ENCODE results near the gene GPR35. TPM values are rescaled to one million over a fixed set of nuclear protein-coding genes. Genes with fewer than 3 reads are reported as not detected.

GPR35 gene
- total RNA-seq, 1 experiment from 2014 or later, result 2.4 TPM

GRCh38 chr2:240648650-240649275 lies 23.5 kb downstream of the GPR35 start:
- Histone ChIP-seq H3K79me2 (ENCODE audit: low read length) (no peaks in the 10 kb centered on the region), H3K9me2 (replicated peaks; ENCODE audit: low read length) (no peaks in the 10 kb centered on the region), H3K36me3 (ENCODE audit: low read depth, low read length) (no peaks in the 10 kb centered on the region), H3K4me3 (ENCODE audit: low read length) (no peak overlapping the region), H4K20me1 (ENCODE audit: low read length) (no peaks in the 10 kb centered on the region), H2AFZ (ENCODE audit: low read length) (no peak overlapping the region), H3F3A (ENCODE audit: low read length, unreplicated experiment) (no peaks in the 10 kb centered on the region), H3K9me3 (ENCODE audit: low read length) (no peaks in the 10 kb centered on the region), H3K4me2 (ENCODE audit: low read length) (no peak overlapping the region), H3K4me1 (ENCODE audit: insufficient read depth, low read length) (no peaks in the 10 kb centered on the region), H3K27me3 (ENCODE audit: low read length) (peaks cover 56% of the 10 kb centered on the region), H3K9ac (ENCODE audit: low read length) (no peak overlapping the region), H3K27ac (ENCODE audit: low read length) (no peak overlapping the region)
- no peak for TF ChIP-seq EZH2 (IDR thresholded peaks at IDR 0.05; ENCODE audit: low read length, unreplicated experiment)
- TF ChIP-seq EZH2phosphoT487 (IDR thresholded peaks at IDR 0.05; ENCODE audit: borderline replicate concordance, low read length), result no peak
- TF ChIP-seq, protein P1, sequence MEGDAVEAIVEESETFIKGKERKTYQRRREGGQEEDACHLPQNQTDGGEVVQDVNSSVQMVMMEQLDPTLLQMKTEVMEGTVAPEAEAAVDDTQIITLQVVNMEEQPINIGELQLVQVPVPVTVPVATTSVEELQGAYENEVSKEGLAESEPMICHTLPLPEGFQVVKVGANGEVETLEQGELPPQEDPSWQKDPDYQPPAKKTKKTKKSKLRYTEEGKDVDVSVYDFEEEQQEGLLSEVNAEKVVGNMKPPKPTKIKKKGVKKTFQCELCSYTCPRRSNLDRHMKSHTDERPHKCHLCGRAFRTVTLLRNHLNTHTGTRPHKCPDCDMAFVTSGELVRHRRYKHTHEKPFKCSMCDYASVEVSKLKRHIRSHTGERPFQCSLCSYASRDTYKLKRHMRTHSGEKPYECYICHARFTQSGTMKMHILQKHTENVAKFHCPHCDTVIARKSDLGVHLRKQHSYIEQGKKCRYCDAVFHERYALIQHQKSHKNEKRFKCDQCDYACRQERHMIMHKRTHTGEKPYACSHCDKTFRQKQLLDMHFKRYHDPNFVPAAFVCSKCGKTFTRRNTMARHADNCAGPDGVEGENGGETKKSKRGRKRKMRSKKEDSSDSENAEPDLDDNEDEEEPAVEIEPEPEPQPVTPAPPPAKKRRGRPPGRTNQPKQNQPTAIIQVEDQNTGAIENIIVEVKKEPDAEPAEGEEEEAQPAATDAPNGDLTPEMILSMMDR (conservative IDR thresholded peaks at IDR 0.05; ENCODE audit: low read depth, low read length), result no peak
- no peak for ATAC-seq
- DNase-seq, result no peak
- BruUV-seq (replicated peaks), result no TSS peak
- POLR2A ChIA-PET (ENCODE audit: unreplicated experiment), result no interaction called here
- intact Hi-C loops (cut with micrococcal nuclease), result no loop called here
- CTCF ChIA-PET, result no interaction called here

- no peaks in the 10 kb centered on the region for H3K79me2 ChIP-seq (ENCODE audit: low read length)
- no peak overlapping the region for H3K9ac ChIP-seq (ENCODE audit: low read length)
- TF ChIP-seq EZH2 (IDR thresholded peaks at IDR 0.05; ENCODE audit: low read length, unreplicated experiment), result no peak
- TF ChIP-seq, protein P1 (conservative IDR thresholded peaks at IDR 0.05; ENCODE audit: low read depth, low read length), result no peak
- BruUV-seq (replicated peaks), result no TSS peak
- H3K4me1 ChIP-seq (ENCODE audit: insufficient read depth, low read length), result no peaks in the 10 kb centered on the region
- H3K4me3 ChIP-seq (ENCODE audit: low read length), result no peak overlapping the region
- ATAC-seq, result no peak
- H3K27me3 ChIP-seq (ENCODE audit: low read length), result peaks cover 51% of the 10 kb centered on the region
- no peaks in the 10 kb centered on the region for H3K9me3 ChIP-seq (ENCODE audit: low read length)
- intact Hi-C loops (cut with micrococcal nuclease), result no loop called here
- no peaks in the 10 kb centered on the region for H3K36me3 ChIP-seq (ENCODE audit: low read depth, low read length)
- no peaks in the 10 kb centered on the region for H4K20me1 ChIP-seq (ENCODE audit: low read length)
- H3K27ac ChIP-seq (ENCODE audit: low read length), result no peak overlapping the region
- H3K9me2 ChIP-seq (replicated peaks; ENCODE audit: low read length), result no peaks in the 10 kb centered on the region
- H3K4me2 ChIP-seq (ENCODE audit: low read length), result no peak overlapping the region
- H3F3A ChIP-seq (ENCODE audit: low read length, unreplicated experiment), result no peaks in the 10 kb centered on the region
- DNase-seq, result no peak
- POLR2A ChIA-PET (ENCODE audit: unreplicated experiment), result no interaction called here
- CTCF ChIA-PET, result no interaction called here
- no peak overlapping the region for H2AFZ ChIP-seq (ENCODE audit: low read length)
These were observed 24.1 kb downstream of the GPR35 start for GRCh38 chr2:240649331-240649730.

DNA sequence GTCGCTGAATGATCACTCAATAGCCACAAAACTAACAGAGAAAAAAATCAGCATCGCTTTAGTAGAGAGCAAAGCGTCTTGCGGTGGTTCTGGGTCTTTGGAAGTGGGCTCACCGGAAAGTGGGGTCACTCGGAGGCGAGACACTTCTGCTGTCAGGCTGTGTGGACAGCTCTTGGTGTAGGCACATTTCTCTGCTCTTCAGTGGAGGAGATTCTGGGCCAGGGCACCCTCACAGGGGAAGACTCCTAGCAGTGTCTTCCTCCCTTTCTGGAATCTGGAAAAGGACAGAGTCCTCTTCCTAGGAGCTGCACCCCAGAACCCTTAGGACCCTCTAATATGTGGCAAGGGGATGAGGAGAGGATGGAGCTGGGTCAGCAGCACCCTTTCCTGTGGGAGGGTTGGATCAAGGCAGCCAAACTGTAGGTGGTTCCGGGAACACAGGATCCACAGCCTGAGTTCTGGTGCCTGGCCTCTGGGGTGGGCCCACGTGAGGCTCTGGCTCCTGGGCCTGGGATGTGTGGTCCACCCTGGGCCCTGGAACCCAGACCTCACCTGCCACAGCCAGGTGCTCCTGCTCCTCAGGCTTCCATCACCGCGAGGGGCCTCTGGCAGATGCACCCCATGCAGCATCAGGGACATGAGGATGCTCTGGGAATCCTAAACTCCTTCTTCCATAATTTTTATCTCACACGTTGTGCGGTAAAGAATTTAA lies 25.1 kb downstream of the GPR35 start:
- ATAC-seq, result no peak
- CTCF ChIA-PET, result no interaction called here
- H3F3A ChIP-seq (ENCODE audit: low read length, unreplicated experiment), result no peaks in the 10 kb centered on the region
- H3K9me3 ChIP-seq (ENCODE audit: low read length), result no peaks in the 10 kb centered on the region
- DNase-seq, result no peak
- no peaks in the 10 kb centered on the region for H3K79me2 ChIP-seq (ENCODE audit: low read length)
- BruUV-seq (replicated peaks), result no TSS peak
- H2AFZ ChIP-seq (ENCODE audit: low read length), result no peak overlapping the region
- H3K27ac ChIP-seq (ENCODE audit: low read length), result no peak overlapping the region
- H3K4me2 ChIP-seq (ENCODE audit: low read length), result no peak overlapping the region
- H3K9ac ChIP-seq (ENCODE audit: low read length), result no peak overlapping the region
- H4K20me1 ChIP-seq (ENCODE audit: low read length), result no peaks in the 10 kb centered on the region
- H3K4me1 ChIP-seq (ENCODE audit: insufficient read depth, low read length), result no peaks in the 10 kb centered on the region
- POLR2A ChIA-PET (ENCODE audit: unreplicated experiment), result no interaction called here
- H3K4me3 ChIP-seq (ENCODE audit: low read length), result no peak overlapping the region
- no peaks in the 10 kb centered on the region for H3K9me2 ChIP-seq (replicated peaks; ENCODE audit: low read length)
- H3K27me3 ChIP-seq (ENCODE audit: low read length), result peaks cover 61% of the 10 kb centered on the region
- TF ChIP-seq EZH2 (IDR thresholded peaks at IDR 0.05; ENCODE audit: low read length, unreplicated experiment) (no peak), EZH2phosphoT487 (IDR thresholded peaks at IDR 0.05; ENCODE audit: borderline replicate concordance, low read length) (no peak)
- TF ChIP-seq, protein P1 (conservative IDR thresholded peaks at IDR 0.05; ENCODE audit: low read depth, low read length), result no peak
- H3K36me3 ChIP-seq (ENCODE audit: low read depth, low read length), result no peaks in the 10 kb centered on the region
- intact Hi-C loops (cut with micrococcal nuclease), result no loop called here

Data from PC-3 (cell line).